ENCODE data around the gene FOXC2. TPM values are rescaled to one million over a fixed set of nuclear protein-coding genes. Genes with fewer than 3 reads are reported as not detected.
"Not testable (repeated sequence)": the region's sequence is repeated elsewhere in the genome, so short reads cannot be mapped to it uniquely, and the experiment has no call there.

FOXC2 gene
- total RNA-seq, 2 experiments from 2014 or later = not detected

DNA sequence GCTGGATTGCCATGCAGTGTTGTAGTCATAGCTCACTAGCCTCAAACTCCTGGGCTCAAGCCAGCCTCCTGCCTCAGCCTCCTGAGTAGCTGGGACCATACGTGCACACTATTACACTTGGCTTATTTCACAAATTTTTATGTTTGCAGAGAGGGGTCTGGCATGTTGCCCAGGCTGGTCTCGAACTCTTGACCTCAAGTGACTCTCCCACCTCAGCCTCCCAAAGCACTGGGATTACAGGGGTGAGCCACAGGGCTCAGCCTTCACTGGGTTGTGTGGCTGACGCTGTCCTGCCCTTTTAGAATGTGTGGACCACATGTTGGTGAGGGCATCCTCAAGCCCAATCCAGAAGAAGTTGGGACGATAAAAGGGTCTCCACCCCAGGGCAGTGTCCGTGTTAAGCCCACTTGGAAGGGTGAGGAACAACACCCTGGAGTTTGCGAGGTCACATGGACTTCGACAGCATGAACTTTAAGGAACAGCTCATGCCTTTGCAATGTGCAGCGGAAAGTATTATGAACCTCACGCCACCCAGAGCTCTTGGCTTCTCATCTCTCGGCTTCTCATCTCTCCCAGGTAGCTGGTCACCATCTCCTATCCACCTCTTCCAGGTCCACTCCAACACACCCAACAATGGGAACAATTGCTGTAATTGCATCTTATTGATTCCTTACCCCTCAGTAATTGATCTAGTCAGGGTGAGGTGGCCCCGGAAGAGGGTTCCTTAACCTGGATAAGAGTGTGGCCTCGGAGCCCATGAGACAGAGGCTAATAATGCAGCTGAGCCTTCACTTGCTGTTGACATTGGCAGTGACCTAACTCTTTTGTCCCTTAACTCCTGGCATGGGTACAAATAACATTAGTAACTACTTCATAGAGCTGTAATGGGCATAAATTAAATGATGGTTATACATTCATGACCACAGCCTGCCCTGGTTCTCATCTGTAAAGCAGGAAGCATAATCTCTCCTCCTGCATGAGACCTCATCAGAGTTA, 18.4 kb downstream of the FOXC2 start:
- Mint-ChIP-seq H3K36me3 (ENCODE audit: low read depth) (no peaks in the 10 kb centered on the region), H3K27ac (no peak overlapping the region), H3K27me3 (peaks cover 22% of the 10 kb centered on the region), H3K4me3 (no peak overlapping the region), H3K9me3 (no peaks in the 10 kb centered on the region), H3K4me1 (no peaks in the 10 kb centered on the region)
- POLR2A ChIA-PET = no interaction called here
- CTCF ChIA-PET = no interaction called here
- no peak for DNase-seq

DNA sequence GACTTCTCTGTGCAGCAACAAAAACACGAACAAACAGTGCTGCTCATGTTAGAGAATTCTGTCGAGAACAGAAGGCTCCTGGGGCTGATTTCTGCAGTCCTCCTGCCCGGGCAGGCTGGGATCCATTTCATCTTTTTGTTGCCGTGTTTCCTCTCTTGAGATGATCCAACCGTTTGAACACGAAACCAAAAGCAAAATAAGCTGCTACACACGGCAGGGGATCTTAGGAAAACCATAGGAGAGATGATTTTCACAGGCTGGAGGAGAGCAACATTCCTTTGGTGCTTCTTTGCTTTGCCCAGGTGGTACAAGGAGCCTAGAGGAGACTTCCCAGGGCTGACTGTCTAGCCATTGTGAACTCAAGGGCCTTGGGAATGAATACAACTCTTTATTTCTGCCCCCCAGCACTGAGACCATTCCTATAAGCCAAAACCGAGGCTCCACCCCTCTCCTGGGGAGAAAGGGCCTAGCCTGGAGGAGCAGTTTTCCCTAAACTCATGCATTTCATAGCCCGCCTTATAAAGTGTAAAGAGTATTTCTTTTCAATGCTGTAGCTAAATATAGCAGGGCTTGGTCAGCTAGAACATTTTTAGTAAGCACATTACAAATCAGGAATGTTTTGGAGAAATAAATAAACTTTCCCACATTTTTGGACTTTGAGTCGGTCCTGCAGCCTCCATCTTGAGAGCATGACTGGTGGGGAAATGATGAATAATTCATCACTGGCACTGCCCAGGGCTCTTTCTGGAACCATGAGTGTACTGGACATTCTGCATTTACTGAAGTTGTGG, 19.4 kb downstream of the FOXC2 start:
- no peaks in the 10 kb centered on the region for H3K36me3 Mint-ChIP-seq (ENCODE audit: low read depth)
- CTCF ChIA-PET = no interaction called here
- no peaks in the 10 kb centered on the region for H3K4me1 Mint-ChIP-seq
- H3K27me3 Mint-ChIP-seq = peaks cover 15% of the 10 kb centered on the region
- H3K27ac Mint-ChIP-seq = no peak overlapping the region
- no peaks in the 10 kb centered on the region for H3K9me3 Mint-ChIP-seq
- no peak for DNase-seq
- POLR2A ChIA-PET = no interaction called here
- no peak overlapping the region for H3K4me3 Mint-ChIP-seq

DNA sequence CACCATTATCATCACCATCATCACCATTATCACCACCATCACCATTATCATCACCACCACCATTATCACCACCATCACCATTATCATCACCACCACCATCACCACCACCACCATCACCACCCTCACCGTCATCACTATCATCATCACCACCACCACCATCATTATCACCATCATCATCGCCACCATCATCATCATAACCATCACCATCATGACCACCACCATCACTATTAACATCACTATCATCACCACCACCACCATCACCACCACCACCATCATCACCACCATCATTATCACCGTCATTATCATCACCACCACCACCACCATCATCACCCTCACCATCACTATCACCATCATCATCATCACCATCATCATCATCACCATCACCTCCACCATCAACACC, 20.9 kb downstream of the FOXC2 start:
- POLR2A ChIA-PET = no interaction called here
- DNase-seq = no peak
- H3K27me3 Mint-ChIP-seq = peaks cover 10% of the 10 kb centered on the region
- H3K36me3 Mint-ChIP-seq (ENCODE audit: low read depth) = no peaks in the 10 kb centered on the region
- H3K4me1 Mint-ChIP-seq = no peaks in the 10 kb centered on the region
- CTCF ChIA-PET = no interaction called here
- no peak overlapping the region for H3K4me3 Mint-ChIP-seq
- H3K27ac Mint-ChIP-seq = no peak overlapping the region
- no peaks in the 10 kb centered on the region for H3K9me3 Mint-ChIP-seq

DNA sequence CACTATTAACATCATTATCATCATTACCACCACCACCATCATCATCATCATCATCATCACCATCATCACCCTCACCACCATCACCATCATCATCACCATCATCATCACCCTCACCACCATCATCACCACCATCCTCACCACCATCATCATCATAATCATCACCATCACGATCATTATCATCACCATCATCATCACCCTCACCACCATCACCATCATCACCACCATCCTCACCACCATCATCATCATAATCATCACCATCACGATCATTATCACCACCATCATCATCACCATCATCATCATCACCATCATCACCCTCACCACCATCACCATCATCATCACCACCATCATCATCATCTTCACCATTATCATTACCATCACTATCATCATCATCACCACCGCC, 21.3 kb downstream of the FOXC2 start:
- H3K9me3 Mint-ChIP-seq; H3K4me1 Mint-ChIP-seq; H3K27ac Mint-ChIP-seq; POLR2A ChIA-PET; CTCF ChIA-PET; H3K4me3 Mint-ChIP-seq; H3K36me3 Mint-ChIP-seq (ENCODE audit: low read depth); DNase-seq: not testable (repeated sequence)
- H3K27me3 Mint-ChIP-seq = peaks cover 11% of the 10 kb centered on the region

DNA sequence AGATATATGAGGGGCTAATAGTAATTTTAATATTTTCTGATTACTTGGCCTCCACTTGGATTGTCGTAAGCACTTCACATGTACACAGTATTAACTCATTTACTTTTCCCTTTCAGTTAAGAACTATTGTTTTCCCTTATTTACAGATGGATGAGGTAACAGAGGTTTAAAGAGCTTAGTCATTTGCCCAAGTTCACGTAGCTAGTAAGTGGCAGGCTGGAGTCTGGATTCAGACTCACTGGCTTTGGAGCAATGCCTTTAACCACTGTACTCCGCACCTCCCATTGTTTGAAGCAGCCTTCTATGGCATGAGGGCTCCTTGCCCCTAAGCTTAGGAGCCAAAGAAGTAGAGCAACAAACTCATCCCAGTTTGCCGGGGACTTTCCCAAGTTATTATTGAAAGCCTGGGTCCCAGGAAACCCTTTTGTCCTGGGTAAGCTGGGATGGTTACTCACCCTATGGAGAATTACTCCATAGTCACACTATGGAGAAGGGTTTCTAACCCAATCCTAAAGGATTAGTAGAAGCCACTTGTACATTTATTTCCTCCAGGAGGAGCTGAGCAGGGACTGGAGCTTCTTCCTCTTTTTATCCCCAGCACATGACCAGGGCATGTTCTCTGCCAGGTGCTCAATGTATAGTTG, 24.0 kb downstream of the FOXC2 start:
- Mint-ChIP-seq H3K4me1 (peaks cover 4% of the 10 kb centered on the region), H3K27ac (no peak overlapping the region), H3K4me3 (no peak overlapping the region), H3K27me3 (peaks cover 17% of the 10 kb centered on the region), H3K9me3 (no peaks in the 10 kb centered on the region), H3K36me3 (ENCODE audit: low read depth) (no peaks in the 10 kb centered on the region)
- ChIA-PET POLR2A (no interaction called here), CTCF (no interaction called here)
- no peak for DNase-seq

DNA sequence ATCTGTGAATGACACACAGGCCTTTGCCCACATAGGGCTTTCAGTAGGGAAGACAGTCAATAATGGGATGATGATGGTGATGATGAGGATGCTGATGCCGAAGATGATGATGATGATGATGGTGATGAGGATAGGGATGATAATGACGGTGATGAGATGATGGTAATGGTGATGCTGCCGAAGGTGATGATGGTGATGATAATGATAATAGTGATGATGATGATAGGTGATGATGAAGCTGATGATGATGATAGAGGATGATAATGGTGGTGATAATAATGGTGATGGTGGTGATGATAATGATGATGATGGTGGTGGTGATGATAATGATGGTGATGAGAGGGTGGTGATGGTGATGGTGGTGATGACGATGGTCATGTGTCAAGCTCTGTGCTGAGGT, 24.6 kb downstream of the FOXC2 start:
- Mint-ChIP-seq H3K4me1 (peaks cover 4% of the 10 kb centered on the region), H3K36me3 (ENCODE audit: low read depth) (no peaks in the 10 kb centered on the region), H3K27ac (no peak overlapping the region), H3K4me3 (no peak overlapping the region), H3K27me3 (peaks cover 17% of the 10 kb centered on the region), H3K9me3 (no peaks in the 10 kb centered on the region)
- ChIA-PET CTCF (interaction anchor here (0.5 kb wide), 1 partner anchor 39 kb away, joined by 3 read pairs; no protein-coding TSS in a partner anchor), POLR2A (no interaction called here)
- no peak for DNase-seq

DNA sequence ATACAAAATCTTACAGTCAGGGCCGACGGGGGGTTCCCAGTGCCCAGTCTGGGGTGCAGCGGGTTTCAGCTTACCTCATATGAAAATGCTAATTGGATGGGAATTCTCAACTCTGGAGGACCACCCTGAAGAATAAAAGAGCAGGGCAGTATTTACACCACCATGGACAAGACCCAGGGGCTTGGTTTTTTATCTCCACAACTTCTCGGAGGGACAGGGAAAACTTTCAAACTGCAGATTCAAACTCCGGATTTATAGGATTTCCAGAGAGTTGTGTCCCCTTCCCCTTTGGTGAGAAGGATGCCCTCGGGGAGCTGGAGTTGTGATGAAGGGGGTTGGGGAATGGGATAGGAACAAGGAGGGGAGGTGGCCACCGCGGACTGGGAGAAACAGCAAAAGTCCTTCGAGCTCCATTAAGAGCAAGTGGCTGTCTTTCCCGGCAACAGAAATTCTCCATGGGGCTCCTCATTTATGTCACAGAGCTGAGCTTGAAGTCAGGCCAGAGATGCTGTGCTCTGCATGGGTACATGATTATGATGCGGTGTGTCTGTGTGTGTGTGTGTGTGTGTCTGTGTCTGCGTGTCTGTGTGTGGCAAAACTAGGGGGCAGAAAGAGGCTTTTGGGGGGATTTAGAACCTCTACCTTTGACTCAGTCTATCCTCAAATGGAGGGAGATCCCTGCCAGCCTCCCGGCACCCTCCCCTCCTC, 27.4 kb downstream of the FOXC2 start:
- Mint-ChIP-seq H3K4me1 (peaks cover 4% of the 10 kb centered on the region), H3K4me3 (no peak overlapping the region), H3K36me3 (ENCODE audit: low read depth) (no peaks in the 10 kb centered on the region), H3K27me3 (peaks cover 31% of the 10 kb centered on the region), H3K27ac (no peak overlapping the region), H3K9me3 (no peaks in the 10 kb centered on the region)
- ChIA-PET CTCF (no interaction called here), POLR2A (no interaction called here)
- no peak for DNase-seq

DNA sequence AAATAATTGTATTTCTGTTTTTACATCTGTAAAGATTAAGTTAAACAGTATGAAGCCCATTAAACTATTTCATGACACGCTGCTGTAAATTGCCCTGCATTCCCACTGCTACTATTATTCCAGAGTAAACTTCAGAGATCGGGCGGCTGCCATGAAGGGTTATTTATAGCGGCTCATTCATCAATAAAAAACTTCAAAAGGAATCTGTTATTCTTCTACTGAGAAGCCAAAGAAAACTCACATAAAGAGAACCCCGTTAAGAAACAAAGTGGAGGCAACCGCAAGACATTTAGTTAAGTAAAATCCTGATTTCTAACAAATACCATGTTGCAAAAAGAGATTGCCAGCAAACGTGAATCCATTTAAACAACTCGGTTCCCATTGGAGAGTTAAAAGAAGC, 28.1 kb downstream of the FOXC2 start:
- CTCF ChIA-PET = no interaction called here
- H3K4me1 Mint-ChIP-seq = peaks cover 4% of the 10 kb centered on the region
- H3K4me3 Mint-ChIP-seq = no peak overlapping the region
- no peaks in the 10 kb centered on the region for H3K36me3 Mint-ChIP-seq (ENCODE audit: low read depth)
- POLR2A ChIA-PET = no interaction called here
- no peaks in the 10 kb centered on the region for H3K9me3 Mint-ChIP-seq
- H3K27me3 Mint-ChIP-seq = peaks cover 34% of the 10 kb centered on the region
- H3K27ac Mint-ChIP-seq = no peak overlapping the region
- DNase-seq = no peak

DNA sequence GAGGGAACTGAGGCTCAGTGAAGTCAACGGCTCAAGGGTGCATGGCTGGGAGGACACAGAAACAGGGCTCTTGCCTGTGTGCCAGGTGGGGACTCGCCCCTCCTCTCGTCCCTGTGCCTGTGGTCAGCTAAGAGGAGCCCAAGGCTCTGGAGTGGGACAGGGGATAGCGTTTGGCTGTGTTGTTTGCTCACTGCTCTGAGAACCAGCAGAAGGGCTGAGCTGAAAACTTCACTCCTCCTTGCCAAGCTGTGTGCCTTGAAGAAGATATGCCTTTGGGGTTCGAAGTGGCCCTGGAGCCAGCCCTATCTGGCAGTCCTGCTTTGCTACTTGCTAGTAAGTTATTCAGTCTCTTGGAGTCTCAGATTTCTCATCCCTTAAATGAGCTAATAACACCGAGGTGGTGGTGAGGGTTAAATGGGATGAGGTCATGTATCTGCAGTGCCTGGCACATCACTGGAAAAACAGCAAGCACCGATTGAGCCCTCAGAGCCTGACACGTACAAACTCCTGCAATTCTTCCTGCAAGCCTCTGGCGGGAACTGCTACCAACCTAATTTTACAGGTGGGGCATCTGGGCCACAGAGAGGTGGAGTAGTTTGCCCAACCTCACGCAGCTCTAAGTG, 29.5 kb downstream of the FOXC2 start:
- ChIA-PET CTCF (no interaction called here), POLR2A (no interaction called here)
- Mint-ChIP-seq H3K36me3 (ENCODE audit: low read depth) (no peaks in the 10 kb centered on the region), H3K27me3 (peaks cover 41% of the 10 kb centered on the region), H3K9me3 (no peaks in the 10 kb centered on the region), H3K27ac (no peak overlapping the region), H3K4me3 (no peak overlapping the region), H3K4me1 (peaks cover 4% of the 10 kb centered on the region)
- no peak for DNase-seq

DNA sequence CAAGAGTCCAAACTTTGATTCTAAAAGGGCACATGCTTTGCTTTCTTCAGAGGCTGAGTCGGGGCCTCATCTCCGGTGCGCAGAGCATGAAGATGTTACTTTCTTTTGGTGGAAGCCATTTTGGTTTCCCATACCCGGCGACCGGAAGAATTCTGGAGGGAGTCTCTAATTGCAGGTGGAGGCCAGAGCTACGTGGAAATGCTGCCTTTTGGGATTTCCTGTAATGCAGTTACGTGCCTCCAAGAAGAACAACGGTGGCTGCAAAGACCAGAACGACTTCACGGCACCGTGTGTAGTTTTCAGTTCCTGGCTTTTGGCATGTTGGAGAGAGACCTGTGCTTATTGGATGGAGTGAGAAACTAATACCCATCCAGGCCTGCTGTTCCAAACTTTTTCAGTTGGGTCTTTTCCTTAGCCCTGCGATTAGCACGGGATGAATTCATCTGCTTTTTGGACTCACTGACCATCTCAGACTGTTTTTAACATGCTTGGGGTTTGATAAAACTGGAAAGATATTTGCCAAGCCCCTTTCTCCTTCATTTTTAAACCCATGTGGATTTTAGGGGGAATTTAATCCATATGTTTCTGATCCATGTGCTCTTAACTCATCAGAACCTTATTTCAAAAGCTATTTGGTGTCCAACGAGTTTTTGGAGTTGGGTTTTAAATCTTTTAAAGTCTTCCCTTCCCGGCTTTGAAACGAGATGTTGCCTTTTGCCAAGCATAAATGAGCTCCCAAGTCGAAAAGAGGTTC, 30.7 kb downstream of the FOXC2 start:
- ChIA-PET CTCF (no interaction called here), POLR2A (no interaction called here)

DNA sequence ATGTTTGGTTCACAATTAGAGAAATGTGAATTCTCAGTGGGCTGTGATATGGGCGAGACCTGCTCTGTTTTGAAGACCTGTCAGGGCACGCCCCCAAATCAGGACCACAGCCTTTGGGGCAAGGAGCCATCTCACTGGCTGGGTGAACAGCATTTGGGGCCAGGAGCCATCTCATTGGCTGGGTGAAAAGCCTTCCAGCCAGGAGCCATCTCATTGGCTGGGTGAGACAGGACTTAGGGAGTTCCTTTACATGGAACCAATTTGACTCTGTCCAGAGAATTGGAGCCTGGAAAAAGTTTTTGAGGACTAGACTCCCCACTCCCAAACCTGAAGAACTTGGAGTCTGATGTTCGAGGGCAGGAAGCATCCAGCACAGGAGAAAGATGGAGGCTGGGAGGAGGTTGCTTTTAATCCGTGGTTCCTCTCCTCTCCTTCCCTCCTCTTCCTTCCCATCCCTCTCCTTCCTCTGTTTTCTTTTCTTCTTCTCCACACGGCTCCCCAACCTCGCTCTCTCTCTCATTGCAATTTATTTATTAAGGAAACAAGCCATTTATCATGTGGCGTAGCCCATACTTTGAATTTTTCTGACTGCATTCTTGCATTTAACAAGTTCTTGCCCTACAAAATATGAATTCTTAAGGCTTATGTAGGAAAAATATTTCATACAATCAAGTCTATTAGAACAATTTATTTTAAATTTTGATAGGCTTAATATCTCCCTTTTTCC, 31.4 kb downstream of the FOXC2 start:
- ChIA-PET CTCF (no interaction called here), POLR2A (no interaction called here)
- peaks cover 3% of the 10 kb centered on the region for H3K4me1 Mint-ChIP-seq
- peaks cover 41% of the 10 kb centered on the region for H3K27me3 Mint-ChIP-seq
- H3K9me3 Mint-ChIP-seq = no peaks in the 10 kb centered on the region
- no peak overlapping the region for H3K4me3 Mint-ChIP-seq
- H3K36me3 Mint-ChIP-seq (ENCODE audit: low read depth) = no peaks in the 10 kb centered on the region
- H3K27ac Mint-ChIP-seq = no peak overlapping the region
- no peak for DNase-seq

More for the DNA sequence above, 30.7 kb downstream of the FOXC2 start:
- no peak overlapping the region for H3K27ac Mint-ChIP-seq
- H3K36me3 Mint-ChIP-seq (ENCODE audit: low read depth) = no peaks in the 10 kb centered on the region
- H3K27me3 Mint-ChIP-seq = peaks cover 41% of the 10 kb centered on the region
- peaks cover 4% of the 10 kb centered on the region for H3K4me1 Mint-ChIP-seq
- H3K9me3 Mint-ChIP-seq = no peaks in the 10 kb centered on the region
- H3K4me3 Mint-ChIP-seq = no peak overlapping the region
- DNase-seq = no peak

Data from activated CD4-positive, alpha-beta T cell treated with anti-CD3 and anti-CD28 coated beads, Interleukin-2, amount 10 ng/mL, durations not matched to agents 7 days and 5 days (primary cell).